GM18520 (cell line): ENCODE results near the gene BTBD16.

Experiments used
- ATAC-seq: cut with Tn5 transposase; IDR thresholded peaks from one replicate; pipeline ENCODE4 v1.9.1; 2021; ENCODE audit not compliant: unreplicated experiment

Gene BTBD16

GRCh38 chr10:122338609-122339441 is 67.7 kb downstream of the BTBD16 start:
- ATAC-seq, result no peak

DNA sequence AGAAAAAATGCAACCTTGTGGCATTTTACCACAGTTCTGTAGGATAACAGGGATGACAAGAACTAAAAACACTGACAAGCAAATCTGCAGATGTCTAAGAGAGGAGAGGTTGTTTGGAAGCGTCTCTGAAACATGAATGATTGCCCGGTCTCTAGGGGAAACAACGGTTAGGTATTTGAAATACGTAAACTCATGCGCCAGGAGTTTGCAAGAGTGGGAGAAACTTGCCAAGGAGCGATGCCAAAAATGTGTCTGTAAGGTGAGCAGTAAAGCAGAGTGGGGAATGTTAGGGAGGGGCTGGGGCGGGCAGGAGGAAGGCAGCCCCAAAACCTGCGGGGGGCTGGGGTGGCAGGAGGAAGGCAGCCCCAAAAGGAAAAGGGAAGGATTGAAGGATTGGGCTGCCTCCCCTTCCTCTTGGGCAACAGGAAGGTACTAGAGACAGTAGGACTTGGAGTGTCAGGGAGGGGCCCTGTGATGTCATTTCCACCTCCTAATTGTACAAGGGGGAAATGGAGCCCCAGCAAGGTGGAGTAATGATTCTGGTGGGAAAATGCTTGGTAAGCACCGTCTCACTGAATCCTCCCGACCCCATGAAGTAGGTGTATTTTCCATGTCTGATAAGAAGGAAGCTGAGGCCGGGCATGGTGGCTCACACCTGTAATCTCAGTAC is 70.2 kb downstream of the BTBD16 start:
- no peak for ATAC-seq

DNA sequence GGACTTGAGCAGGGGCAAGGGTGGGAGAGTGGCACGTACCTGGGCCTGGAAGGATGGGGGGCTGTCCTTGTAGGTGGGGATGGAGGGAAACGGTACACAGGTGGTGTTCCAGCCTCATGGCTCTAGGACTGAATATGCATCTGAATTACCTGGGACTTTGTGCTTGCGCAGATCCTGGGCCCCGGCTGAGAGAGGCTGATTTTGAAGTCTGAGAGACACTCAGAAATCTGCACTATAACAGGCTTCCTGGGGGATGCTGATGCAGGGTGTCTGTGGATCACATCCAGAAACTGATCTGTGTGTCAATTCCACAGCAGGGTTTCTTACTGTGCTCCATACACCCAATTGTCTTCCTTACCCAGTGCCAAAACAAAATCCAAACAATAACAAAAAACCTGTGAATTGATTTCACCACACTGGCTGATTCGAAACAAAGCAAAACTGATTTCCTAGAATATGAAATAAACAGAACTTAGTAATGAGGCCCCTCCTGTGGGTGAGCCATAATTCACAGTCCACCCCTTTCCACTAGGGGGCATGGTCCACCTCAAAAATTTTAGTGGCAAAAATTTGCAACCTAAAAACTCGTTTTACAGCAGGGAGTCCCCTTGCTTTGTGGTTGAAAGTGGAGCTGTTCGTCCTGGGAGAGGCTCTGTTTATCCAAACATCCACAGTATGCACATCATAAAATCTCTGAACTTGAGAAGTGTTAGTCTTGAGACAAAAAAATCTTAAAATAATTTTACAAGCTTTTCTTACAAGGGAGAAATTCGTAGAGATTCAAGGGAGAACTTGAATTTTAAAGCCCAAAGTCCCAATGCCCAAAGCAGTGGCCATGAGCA is 71.4 kb downstream of the BTBD16 start:
- ATAC-seq, result no peak

DNA sequence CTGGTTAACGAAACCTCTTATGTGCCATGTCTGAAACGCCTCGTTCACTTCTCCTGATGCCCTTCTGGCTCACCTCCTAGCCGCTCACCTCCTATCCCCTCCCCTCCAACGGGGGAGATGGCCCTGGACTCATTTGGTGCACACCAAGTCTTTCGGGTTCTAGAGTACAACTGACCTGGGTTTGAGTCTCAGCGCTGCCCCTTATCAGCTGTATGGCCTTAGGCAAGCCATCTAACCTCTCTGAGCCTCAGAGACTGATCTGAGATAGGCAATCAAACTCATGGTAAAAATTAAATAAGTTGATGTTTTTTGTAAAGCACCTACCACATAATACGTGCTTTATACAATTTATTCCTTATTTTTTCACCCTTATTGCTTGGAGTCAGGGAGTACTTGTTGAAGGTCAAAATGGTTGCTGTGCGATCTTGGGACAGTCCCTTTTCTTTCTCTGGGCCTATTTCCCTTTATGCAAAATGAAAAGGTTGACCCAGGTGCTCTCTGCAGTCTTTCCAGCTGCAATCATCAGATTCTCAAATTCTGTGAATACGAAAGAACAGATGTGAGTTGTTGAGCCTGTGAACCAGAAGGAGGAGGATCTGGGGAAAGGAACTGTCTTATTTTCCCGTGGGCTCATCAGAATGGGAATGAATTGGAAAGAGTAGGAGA is 72.2 kb downstream of the BTBD16 start:
- no peak for ATAC-seq

- ATAC-seq, result no peak
Measured at GRCh38 chr10:122343936-122344335, 72.8 kb downstream of the BTBD16 start.

DNA sequence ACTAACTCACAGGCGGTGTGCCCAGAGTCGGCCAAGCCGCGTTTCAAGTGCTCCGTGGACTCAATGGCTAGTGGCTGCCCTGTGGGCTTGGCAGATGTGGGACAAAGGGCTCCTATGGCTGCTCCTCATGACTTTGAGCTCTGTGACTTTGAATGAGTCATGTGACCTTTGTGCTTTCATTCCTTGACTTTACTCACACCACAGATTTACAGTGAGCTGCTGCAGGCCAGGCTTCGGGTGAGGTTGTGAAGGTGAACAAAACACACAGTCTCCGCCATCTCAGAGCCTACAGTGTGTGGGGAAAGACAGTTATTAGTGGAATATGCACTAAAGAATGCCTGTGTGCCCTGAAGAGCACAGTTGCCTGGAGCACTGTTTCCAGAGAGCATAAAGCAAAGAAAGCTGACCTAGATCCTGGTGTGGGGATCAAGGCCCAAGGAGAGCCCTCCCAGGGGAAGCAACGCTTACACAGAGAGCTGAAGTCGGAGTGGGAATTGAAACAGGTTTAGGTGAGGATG is 73.7 kb downstream of the BTBD16 start:
- no peak for ATAC-seq

DNA sequence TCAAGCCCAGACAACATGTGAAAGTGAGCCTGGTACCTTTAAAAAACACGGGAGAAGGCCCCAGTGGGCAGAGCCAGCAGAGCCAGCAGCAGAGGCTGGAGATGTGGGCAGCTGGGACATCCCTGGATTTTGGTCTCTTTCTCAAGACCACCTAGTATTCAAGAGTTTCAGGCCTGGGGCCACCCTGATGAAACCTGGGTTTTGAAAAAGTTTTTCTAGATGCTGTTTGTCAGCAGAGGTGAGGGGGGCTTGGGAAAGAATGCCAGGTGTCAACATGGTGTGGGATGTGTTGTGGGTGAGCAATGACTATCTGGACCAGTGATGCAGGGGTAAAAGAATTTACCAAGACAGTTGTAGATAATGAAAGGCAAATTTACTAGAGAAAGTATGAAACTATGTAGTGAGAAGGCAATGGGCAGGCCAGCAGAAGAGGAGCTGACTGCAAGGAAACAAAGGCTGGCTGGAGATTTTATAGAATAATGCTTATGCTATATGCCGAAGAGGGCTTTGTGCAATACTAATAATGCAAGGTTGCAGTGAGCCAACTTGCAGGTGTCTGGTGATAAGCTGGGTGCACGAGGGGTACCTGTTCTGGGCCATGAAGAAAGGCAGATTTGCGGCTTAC is 75.3 kb downstream of the BTBD16 start:
- ATAC-seq, result no peak

DNA sequence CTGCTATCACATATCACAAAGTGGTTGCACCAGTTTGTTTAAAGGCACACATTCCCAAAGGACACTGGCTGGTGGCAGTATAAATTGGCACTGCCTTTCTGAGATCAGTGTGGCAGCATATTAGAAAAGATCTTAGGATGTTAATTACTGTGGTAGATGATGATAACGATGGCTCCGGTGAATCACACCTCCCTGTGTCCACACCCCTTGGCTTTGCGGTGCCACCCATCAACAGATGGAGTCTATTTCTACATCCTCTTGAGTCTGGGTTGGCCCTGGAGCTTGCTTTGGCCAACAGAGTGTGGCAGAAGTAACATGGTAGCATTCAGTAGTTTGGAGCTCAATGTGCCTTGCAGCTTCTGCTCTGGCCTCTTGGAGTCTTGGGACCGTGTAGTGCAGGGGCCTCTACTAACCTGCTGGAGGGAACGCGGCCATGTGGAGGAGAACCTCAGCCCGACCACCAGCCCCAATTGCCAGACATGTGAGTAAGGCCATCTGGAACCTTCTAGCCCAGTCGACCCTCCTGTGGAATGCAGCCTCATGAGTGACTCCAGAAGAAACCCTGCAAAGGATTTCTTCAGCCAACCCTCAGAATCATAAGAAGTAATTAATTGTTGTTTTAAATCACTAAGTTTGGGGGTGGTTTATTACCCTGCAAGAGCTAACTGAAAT is 76.2 kb downstream of the BTBD16 start:
- ATAC-seq, result no peak

DNA sequence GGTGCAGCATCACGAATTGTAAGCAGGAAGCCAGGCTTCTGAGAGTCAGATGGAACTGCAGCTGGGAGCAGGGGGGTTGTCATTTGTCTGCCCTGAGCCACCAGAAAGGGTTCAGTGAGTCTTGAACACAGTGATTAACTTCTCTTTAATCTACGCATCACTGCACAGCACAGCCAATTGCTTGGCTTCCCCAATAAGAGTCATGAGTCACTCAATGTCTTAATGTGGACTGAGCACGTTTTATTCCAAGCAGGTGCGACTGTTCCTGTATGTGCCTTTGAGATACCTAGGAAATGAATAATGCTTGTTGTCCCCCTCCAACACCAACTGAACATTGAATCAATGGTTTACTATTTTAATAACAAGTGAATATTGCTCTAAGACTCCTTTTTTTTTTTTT is 77.4 kb downstream of the BTBD16 start:
- ATAC-seq, result no peak

- no peak for ATAC-seq
Measured at GRCh38 chr10:122348935-122349361, 77.9 kb downstream of the BTBD16 start.

DNA sequence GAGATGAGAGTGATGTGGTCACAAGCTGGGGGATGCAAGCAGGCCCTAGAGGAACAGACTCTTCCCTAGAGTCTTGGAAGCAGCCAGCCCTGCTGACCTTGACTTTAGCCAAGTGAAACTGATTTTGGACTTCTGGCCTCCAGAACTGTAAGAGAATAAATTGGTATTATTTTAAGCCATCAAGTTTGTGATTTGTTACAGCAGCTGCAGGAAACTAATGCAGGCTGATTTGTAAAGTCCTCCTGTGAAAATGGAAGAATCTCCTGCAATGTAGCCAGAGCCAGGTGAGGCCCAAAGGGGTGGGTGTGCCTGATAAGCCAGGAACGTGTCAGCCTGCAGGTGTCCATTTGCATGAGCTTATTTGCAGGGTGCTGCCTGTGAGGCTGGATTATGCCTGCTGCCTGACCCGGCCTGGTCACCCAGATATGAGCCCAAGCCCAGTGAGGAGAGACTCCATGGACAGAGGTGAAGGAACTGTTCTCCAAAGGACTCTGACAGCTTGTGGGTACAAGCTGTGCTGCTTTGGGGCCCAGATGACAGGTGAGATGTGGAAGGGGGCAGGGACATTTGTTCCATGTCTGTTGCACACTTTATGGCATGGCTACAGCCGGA is 78.8 kb downstream of the BTBD16 start:
- no peak for ATAC-seq

GRCh38 chr10:122350893-122351292 is 79.8 kb downstream of the BTBD16 start:
- ATAC-seq, result no peak

DNA sequence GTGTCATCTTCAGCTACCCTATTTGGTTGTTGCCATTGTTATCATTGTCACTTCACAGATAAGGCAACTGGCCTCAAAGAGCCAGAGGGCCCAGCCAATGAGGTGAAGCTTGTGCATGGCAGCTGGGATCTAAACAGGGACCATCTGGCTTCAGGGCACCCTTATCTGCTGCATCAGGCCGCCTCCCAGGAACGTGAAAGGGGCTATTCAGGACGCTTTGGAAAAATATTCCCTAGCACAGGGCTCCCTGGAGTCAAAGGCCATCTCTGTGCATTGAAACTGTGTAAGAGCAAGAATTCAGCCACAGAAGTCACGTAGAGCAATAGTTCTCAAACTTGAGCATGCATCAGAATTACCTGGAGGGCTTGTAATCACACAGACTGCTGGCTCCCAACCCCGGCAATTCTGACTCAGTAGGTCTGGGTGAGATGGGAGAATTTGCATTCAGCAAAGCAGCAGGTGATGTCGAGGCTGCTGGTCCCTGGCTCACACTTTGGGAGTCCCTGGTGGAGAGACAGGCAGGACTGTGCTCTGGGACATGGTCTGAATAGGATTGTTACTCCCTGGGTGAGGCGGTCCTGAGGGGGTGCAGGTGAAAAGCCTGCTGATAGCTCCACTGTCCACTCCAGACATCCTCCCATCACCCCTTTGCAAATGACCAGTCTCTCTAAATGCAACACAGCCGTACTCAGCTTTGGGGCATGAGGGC is 81.9 kb downstream of the BTBD16 start:
- ATAC-seq, result no peak

DNA sequence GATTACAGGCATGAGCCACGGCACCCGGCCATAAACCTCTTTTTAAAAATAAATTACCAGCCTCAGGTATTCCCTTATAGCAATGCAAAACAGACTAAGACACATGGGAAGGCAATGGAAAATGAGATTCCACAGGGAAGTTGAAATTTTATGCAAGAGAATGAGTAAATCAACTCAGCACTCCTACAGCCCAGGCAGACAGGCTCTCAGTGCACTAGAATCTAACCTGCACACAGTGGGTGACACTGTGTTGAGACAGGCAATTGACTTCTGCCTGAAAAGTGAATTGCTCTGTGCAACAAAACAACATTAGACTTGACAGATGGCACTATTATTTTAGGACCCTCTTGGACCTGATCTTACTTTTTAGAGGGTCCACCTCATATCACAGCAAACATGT is 83.3 kb downstream of the BTBD16 start:
- ATAC-seq, result no peak

GRCh38 chr10:122357685-122358084 is 86.6 kb downstream of the BTBD16 start:
- ATAC-seq, result no peak

DNA sequence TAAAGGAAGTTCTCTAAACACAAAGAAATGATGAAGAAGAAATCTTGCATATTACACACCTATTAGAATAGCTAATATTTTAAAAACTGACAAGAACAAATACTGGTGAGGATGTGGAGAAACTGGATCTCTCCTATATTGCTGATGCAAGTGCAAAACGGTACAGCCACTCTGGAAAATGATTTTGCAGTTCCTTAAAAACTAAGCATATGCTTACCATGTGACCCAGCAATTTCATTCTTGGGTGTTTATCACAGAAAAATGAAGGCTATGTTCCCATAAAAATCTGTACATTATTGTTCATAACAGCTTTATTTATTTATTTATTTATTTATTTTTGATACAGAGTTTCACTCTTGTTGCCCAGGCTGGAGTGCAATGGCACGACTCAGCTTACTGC is 88.5 kb downstream of the BTBD16 start:
- ATAC-seq, result no peak

DNA sequence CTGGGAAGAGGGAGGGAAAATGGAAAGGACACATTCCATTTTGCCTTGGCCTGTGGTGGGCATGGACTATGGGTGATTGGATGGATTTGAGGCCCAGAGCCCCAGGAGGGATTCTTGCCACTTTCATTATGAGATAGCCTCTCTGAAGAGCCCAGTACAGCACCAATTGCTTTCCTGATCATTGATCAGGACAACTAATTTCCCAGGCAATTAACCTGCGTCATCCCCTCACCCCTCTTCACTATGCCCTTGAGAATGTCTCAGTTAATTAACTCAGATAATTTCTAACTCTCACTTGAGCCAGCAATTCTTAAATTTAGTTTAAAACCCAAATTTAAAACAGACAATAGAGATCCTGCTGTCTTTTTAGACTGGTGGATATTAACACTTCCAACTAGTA is 90.0 kb downstream of the BTBD16 start:
- ATAC-seq, result no peak

- ATAC-seq, result no peak
Measured at GRCh38 chr10:122362031-122362592, 91.0 kb downstream of the BTBD16 start.
